Measurements from ENCODE around the gene VGLL4.

VGLL4 gene

DNA sequence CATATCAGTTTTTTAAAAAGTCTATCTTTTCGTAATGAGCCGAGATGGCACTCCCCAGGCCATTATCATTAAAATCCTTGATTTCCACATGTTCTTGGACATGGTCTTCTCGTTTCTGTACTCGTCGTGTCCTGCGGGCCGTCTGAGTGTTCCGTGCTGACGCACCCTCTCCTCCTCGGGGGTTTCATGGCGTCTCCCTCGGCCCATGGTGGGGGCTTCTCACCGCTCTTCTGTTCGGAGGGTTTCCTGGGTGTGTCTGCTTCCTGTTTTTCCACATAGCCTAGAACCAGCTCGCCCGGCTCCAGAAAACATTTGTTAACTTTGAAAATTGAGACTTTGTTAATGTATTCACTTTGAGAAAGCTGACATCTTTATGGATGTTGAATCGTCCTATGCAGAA is 92.7 kb downstream of the VGLL4 start:
- H3K36me3 ChIP-seq (ENCODE audit: control insufficient read depth, insufficient read depth, low read length): no peaks in the 10 kb centered on the region
- H3K9ac ChIP-seq (ENCODE audit: low read length): no peak overlapping the region
- H3K27ac ChIP-seq (ENCODE audit: low read depth, low read length): no peak overlapping the region
- H3K4me1 ChIP-seq (ENCODE audit: control insufficient read depth, insufficient read depth, low read length): no peaks in the 10 kb centered on the region
- no peaks in the 10 kb centered on the region for H3K27me3 ChIP-seq (ENCODE audit: control insufficient read depth, insufficient read depth, low read length)
- H3K4me3 ChIP-seq (ENCODE audit: low read length): no peak overlapping the region

DNA sequence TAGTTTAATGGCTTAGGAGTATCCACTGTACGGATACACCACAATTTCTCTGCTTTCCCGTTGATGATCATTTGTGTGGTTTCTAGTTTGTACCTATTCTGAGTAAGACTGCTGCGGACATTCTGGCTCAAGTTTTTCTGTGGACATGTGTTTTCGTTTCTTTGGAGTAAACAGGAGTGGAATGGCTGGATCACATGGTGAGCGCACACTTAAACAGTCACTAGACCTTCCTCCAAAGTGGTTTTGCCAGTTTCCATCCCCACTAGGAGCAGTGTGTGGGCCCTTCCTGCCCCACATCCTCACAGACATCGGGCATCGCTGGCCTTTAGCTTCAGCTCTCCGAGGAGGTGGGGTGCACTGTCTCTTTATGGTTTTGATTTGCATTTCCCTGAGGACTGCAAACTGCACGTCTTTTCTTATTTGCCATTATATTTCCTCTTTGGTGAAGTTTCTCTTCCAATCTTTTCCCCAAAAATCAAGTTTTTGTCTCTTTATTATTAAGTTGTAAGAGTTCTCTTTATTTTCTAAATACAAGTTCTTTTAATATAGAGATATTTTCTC is 94.1 kb downstream of the VGLL4 start:
- no peaks in the 10 kb centered on the region for H3K27me3 ChIP-seq (ENCODE audit: control insufficient read depth, insufficient read depth, low read length)
- no peak overlapping the region for H3K4me3 ChIP-seq (ENCODE audit: low read length)
- no peak overlapping the region for H3K9ac ChIP-seq (ENCODE audit: low read length)
- no peaks in the 10 kb centered on the region for H3K36me3 ChIP-seq (ENCODE audit: control insufficient read depth, insufficient read depth, low read length)
- no peaks in the 10 kb centered on the region for H3K4me1 ChIP-seq (ENCODE audit: control insufficient read depth, insufficient read depth, low read length)
- H3K27ac ChIP-seq (ENCODE audit: low read depth, low read length): no peak overlapping the region

DNA sequence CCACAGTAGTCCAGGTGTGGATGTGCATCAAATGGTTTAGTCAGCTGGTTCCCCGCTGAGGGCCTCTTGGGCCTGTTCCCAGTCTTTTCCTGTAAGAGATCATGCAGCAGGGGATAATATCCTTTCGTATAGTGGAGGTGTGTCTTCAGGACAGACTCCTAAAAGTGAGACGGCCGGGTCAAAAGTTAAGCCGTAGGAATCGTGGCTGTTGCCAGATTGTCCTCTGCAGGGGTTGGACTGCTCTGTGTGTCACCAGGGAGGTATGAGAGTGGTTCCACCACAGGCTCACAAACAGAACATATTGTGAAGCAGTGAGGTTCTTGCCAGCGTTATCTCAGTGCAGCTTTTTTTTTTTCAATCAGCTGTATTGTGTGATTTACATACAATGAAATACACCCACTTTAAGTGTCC is 95.0 kb downstream of the VGLL4 start:
- no peaks in the 10 kb centered on the region for H3K36me3 ChIP-seq (ENCODE audit: control insufficient read depth, insufficient read depth, low read length)
- H3K27ac ChIP-seq (ENCODE audit: low read depth, low read length): no peak overlapping the region
- no peak overlapping the region for H3K4me3 ChIP-seq (ENCODE audit: low read length)
- no peaks in the 10 kb centered on the region for H3K27me3 ChIP-seq (ENCODE audit: control insufficient read depth, insufficient read depth, low read length)
- no peaks in the 10 kb centered on the region for H3K4me1 ChIP-seq (ENCODE audit: control insufficient read depth, insufficient read depth, low read length)
- H3K9ac ChIP-seq (ENCODE audit: low read length): no peak overlapping the region

DNA sequence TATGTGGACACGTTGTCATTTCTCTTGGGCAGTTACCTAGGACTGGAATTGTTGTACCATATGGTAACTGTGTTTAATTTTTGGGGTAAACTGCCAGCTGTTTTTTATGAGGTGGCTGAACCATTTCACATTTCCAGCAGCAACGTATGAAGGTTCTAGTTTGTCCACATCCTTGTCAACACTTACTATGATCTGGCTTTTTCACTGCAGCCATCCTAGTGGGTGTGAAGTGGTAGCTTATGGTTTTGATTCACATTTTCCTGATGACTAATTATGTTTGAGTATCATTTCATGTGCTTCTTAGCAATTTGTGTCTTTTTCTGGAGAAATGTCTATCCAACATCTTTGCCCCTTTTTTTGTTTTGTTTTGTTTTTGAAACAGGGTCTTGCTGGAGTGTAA is 96.2 kb downstream of the VGLL4 start:
- Histone ChIP-seq H3K27ac (ENCODE audit: low read depth, low read length) (no peak overlapping the region), H3K27me3 (ENCODE audit: control insufficient read depth, insufficient read depth, low read length) (no peaks in the 10 kb centered on the region), H3K36me3 (ENCODE audit: control insufficient read depth, insufficient read depth, low read length) (no peaks in the 10 kb centered on the region), H3K4me3 (ENCODE audit: low read length) (no peak overlapping the region), H3K4me1 (ENCODE audit: control insufficient read depth, insufficient read depth, low read length) (no peaks in the 10 kb centered on the region), H3K9ac (ENCODE audit: low read length) (no peak overlapping the region)

DNA sequence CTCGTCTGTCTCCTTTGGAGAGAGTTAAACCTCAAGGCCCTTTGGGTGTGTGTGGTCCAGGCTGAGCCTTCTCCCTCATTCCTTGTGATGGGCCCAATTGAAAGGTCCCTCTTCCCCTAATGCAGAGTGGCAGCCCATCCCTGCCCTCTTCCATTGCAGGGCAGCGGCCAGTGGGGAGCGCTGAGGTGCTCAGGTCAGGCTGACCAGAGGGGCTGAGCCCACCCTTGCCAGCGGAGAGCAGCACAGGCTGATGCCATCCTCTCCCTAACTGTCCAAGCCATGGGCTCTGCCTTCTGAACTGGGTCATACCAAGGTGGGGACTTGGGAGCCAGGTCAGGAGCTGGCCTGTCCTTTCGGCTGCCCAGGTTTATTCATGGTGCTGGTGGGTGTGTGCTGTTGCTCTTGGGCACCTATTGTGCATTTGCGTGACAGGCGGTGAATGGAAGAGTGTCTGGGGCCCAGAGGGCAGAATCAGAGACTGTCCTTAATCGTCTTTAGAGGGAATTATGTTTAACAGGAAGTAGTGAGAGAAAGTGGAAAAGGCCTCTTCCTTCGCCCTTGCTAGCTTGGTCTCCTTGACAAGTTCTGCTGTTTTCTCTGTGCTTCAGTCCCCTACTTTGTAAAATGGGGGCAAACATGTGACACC is 96.9 kb downstream of the VGLL4 start:
- Histone ChIP-seq H3K9ac (ENCODE audit: low read length) (no peak overlapping the region), H3K27ac (ENCODE audit: low read depth, low read length) (no peak overlapping the region), H3K4me3 (ENCODE audit: low read length) (no peak overlapping the region), H3K27me3 (ENCODE audit: control insufficient read depth, insufficient read depth, low read length) (no peaks in the 10 kb centered on the region), H3K36me3 (ENCODE audit: control insufficient read depth, insufficient read depth, low read length) (no peaks in the 10 kb centered on the region), H3K4me1 (ENCODE audit: control insufficient read depth, insufficient read depth, low read length) (no peaks in the 10 kb centered on the region)

DNA sequence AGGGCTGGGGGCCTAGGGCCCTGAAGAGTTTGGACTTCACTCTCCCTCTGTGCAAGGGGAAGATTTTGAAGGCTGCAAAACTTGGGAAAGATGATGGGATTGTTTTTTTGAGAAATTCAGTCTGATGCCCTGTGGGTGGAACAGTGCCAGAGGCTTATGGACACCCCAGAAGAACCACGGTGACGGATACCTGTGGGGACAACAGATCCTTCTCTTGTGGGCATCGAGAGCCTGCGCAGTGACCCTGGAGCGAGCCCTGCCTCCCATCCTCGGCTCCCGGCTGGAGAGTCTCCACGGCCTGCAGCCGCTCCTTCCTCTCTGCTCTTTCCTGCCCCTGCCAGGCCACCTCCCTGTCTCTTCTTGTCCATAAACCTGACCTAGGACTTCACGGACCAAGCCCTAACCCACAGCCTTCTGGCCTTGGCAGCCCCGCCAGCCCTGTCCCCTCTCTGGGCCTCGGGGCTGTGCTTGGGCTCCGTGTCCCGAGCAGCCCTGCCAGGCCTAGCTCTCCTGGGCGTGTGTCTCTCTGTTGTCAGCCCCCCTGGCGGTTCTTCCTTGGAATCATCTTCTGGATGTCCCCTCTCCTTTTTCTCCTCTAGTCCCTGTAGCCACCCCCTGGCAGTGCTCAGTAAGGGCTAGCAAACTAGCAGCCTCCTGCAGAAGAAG is 98.4 kb downstream of the VGLL4 start:
- peaks cover 4% of the 10 kb centered on the region for H3K4me1 ChIP-seq (ENCODE audit: control insufficient read depth, insufficient read depth, low read length)
- no peak overlapping the region for H3K27ac ChIP-seq (ENCODE audit: low read depth, low read length)
- no peaks in the 10 kb centered on the region for H3K36me3 ChIP-seq (ENCODE audit: control insufficient read depth, insufficient read depth, low read length)
- H3K27me3 ChIP-seq (ENCODE audit: control insufficient read depth, insufficient read depth, low read length): no peaks in the 10 kb centered on the region
- no peak overlapping the region for H3K9ac ChIP-seq (ENCODE audit: low read length)
- no peak overlapping the region for H3K4me3 ChIP-seq (ENCODE audit: low read length)

DNA sequence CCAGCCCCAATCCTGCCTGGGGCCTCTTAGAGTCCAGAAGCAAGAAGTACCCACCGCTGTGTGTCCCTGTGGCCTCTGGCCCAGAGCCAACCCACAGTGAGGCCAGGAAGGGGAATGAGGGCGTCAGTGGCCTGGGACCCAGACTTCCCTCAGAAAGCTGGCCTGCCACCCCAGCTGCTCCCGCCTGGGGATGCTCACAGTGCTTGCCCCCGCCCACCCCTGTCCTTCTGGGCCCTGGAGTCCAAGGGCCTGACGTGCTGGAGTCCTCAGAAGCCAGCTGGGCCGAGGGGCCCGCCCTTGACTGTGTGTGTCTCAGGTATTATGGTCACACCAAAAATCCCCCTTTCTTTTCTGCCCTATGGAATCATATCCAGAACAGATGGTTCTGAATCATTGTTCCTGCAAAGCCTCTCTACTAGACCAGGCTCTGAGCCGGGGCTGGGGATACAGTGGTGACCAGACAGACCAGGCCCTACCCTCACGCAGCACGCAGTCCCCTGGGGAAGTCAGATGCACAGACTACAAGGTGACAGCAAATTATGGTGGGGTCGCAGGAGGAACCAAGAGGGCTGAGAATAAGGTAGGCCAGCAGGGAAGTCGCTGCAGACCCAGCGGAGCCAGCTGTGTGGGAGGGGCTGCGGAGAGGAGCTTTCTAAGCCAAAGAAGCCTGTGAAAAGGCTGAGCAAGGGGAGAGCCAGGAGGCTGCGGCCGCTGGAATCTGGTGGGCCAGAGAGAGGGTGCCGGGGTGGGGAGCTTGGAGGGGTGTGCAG is 99.1 kb downstream of the VGLL4 start:
- no peaks in the 10 kb centered on the region for H3K36me3 ChIP-seq (ENCODE audit: control insufficient read depth, insufficient read depth, low read length)
- H3K9ac ChIP-seq (ENCODE audit: low read length): no peak overlapping the region
- H3K4me3 ChIP-seq (ENCODE audit: low read length): no peak overlapping the region
- no peak overlapping the region for H3K27ac ChIP-seq (ENCODE audit: low read depth, low read length)
- no peaks in the 10 kb centered on the region for H3K27me3 ChIP-seq (ENCODE audit: control insufficient read depth, insufficient read depth, low read length)
- H3K4me1 ChIP-seq (ENCODE audit: control insufficient read depth, insufficient read depth, low read length): peaks cover 4% of the 10 kb centered on the region

DNA sequence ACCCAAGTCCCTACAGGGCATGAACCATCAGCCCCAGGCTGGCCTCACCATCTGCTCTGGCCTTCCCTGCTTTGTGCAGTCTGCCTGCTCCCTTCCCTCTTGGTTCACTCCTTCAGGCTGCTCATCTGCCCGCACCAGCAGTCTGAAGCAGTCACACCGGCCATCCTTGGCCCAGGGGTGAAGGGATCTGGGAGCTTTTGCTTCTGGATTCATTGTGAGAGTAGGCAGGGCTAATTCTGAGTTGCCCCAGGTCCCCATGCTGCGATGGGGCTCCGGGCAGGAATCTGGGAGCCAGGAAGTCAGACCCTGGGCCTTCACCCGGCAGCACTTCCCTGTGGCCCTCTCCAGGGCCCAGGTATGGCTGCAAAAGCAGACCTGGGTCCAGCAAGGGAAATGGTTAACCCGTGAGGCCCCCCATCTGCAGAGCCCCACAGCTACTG is 99.7 kb downstream of the VGLL4 start:
- Histone ChIP-seq H3K9ac (ENCODE audit: low read length) (no peak overlapping the region), H3K27me3 (ENCODE audit: control insufficient read depth, insufficient read depth, low read length) (no peaks in the 10 kb centered on the region), H3K36me3 (ENCODE audit: control insufficient read depth, insufficient read depth, low read length) (no peaks in the 10 kb centered on the region), H3K4me1 (ENCODE audit: control insufficient read depth, insufficient read depth, low read length) (peaks cover 4% of the 10 kb centered on the region), H3K4me3 (ENCODE audit: low read length) (no peak overlapping the region), H3K27ac (ENCODE audit: low read depth, low read length) (no peak overlapping the region)

DNA sequence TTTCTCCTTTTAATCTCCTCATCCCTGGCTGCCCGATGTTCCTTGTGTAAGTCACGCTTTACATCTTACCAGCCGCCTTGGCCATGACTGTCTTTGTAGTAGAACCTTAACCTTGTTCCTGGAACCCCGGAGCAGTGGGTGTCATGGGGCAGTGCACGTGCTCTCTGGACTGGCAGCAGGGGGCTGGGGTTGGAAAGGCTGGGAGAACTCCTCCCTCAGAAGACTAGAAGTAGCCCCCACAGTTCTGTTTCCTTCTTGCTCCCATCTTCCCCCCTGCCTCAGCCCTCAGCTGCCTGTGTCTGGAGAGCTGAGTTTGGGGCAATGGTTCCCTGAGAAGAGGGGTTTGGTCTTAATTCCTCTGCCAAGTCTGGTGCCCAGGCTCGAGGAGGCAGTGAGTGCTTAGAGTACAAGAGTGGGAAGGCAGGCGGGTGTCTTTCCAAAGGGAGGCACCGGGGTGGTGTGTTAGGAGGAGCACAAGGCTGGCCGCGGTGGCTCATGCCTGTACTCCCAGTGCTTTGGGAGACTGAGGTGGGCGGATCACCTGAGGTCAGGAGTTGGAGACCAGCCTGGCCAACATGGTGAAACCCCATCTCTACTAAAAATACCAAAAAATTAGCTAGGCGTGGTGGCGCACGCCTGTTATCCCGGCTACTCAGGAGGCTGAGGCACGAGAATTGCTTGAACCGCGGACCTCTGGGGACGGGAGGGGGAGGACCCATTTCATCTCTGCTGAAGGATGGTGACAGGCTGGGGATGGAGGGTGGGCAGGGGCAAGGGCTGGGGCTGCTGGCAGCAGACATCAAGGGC is 100.4 kb downstream of the VGLL4 start:
- H3K27ac ChIP-seq (ENCODE audit: low read depth, low read length): no peak overlapping the region
- H3K9ac ChIP-seq (ENCODE audit: low read length): no peak overlapping the region
- no peaks in the 10 kb centered on the region for H3K27me3 ChIP-seq (ENCODE audit: control insufficient read depth, insufficient read depth, low read length)
- no peak overlapping the region for H3K4me3 ChIP-seq (ENCODE audit: low read length)
- no peaks in the 10 kb centered on the region for H3K36me3 ChIP-seq (ENCODE audit: control insufficient read depth, insufficient read depth, low read length)
- H3K4me1 ChIP-seq (ENCODE audit: control insufficient read depth, insufficient read depth, low read length): peaks cover 4% of the 10 kb centered on the region

DNA sequence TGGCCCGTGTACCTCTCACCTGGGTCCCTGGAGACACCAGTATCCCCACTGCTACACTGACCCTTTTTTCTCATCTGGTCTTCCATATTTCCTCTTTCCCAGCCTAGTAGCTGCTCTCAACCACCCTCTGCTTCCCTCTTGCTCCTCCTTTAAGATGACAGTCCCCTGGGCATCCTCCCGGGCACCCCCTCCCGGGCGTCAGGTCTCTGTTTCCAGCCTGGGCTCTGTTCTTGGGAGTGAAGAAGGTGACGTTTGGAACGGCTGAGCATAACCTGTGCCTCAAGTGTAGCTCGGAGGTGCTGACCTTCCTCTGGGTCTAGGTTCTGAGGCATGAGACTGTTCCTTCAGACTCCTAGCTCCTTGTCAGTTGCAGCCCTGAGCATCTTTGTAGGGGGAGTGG is 101.2 kb downstream of the VGLL4 start:
- no peaks in the 10 kb centered on the region for H3K36me3 ChIP-seq (ENCODE audit: control insufficient read depth, insufficient read depth, low read length)
- H3K4me1 ChIP-seq (ENCODE audit: control insufficient read depth, insufficient read depth, low read length): peaks cover 4% of the 10 kb centered on the region
- H3K4me3 ChIP-seq (ENCODE audit: low read length): no peak overlapping the region
- no peak overlapping the region for H3K27ac ChIP-seq (ENCODE audit: low read depth, low read length)
- no peaks in the 10 kb centered on the region for H3K27me3 ChIP-seq (ENCODE audit: control insufficient read depth, insufficient read depth, low read length)
- no peak overlapping the region for H3K9ac ChIP-seq (ENCODE audit: low read length)

DNA sequence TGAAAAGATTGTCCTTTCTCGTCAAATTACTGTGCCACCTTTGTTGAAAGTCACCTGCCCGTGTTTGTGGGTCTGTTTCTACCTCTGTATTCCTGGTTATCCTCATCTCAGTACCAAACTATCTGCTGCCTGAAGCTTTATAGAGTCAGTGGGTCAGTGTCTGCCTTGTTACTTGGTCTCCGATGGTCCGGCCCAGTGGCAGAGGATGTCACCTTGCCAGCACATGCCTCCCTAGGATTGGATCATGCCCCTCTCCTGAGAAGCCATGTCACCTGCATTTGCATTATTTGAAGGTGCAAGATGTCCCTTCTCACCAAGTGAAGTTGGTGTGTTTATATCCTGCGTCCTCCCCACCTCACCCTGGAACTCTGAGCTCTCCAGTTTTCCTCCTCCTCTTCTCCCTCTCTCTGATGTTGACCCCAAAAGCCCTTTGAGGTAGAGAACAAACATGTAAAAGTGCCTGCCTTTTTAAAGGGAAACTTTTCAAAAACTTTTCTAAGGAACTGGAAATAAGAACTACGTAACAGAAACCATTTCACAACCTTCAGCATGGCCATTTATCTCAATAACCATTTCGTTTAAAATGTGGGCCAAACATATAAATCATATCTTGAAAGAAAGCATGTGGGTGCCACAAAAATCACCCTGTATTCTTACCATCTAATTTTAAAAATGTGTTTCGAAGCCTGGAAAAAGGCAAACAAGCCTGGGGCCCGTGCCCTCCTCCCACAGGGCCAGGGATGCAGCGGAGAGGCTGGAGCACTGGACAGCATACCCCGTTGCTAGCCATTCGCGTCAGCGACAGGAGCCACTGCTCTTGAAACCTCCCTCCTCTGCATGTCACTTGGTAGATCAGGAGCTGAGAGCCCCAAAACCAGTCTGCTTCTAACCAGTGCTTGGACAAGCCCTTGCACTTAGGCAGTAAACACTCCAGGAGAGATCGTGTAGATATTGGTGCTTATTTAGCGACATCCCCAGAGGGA is 102.1 kb downstream of the VGLL4 start:
- no peaks in the 10 kb centered on the region for H3K27me3 ChIP-seq (ENCODE audit: control insufficient read depth, insufficient read depth, low read length)
- no peak overlapping the region for H3K9ac ChIP-seq (ENCODE audit: low read length)
- no peak overlapping the region for H3K4me3 ChIP-seq (ENCODE audit: low read length)
- no peak overlapping the region for H3K27ac ChIP-seq (ENCODE audit: low read depth, low read length)
- H3K36me3 ChIP-seq (ENCODE audit: control insufficient read depth, insufficient read depth, low read length): no peaks in the 10 kb centered on the region
- H3K4me1 ChIP-seq (ENCODE audit: control insufficient read depth, insufficient read depth, low read length): peaks cover 4% of the 10 kb centered on the region
